NCI-H187 treated with DMSO at 0.1 percent for 48 hours (cell line): ENCODE data around the gene RNF149.
A peak's percentile ranks its signal among the peaks of the same experiment; 100 is the strongest.
"Not testable (repeated sequence)": the region's sequence is repeated elsewhere in the genome, so short reads cannot be mapped to it uniquely, and the experiment has no call there.

Experiments used
- DNase-seq: peaks from one replicate; lab custom pipeline; 2025; lab: John Stamatoyannopoulos, UW

The RNF149 gene

GRCh38 chr2:101308432-101309210 is at the start of gene RNF149:
TSS of gene RNF149 (minus strand) at chr2:101308701. CDS start at chr2:101308588, 113 bp downstream.
- peak; percentile 19 for DNase-seq

GRCh38 chr2:101357376-101357775 is 48.9 kb upstream of the RNF149 start:
- no peak for DNase-seq

- no peak for DNase-seq
Measured at GRCh38 chr2:101356521-101356920, 48.0 kb upstream of the RNF149 start.

- DNase-seq, result no peak
Measured at GRCh38 chr2:101356055-101356454, 47.6 kb upstream of the RNF149 start.

GRCh38 chr2:101355401-101356054 is 47.0 kb upstream of the RNF149 start:
- no peak for DNase-seq

GRCh38 chr2:101354420-101355311 is 46.2 kb upstream of the RNF149 start:
- DNase-seq, result no peak

GRCh38 chr2:101352631-101353030 is 44.1 kb upstream of the RNF149 start:
- DNase-seq, result not testable (repeated sequence)

GRCh38 chr2:101351207-101351606 is 42.7 kb upstream of the RNF149 start:
- no peak for DNase-seq

GRCh38 chr2:101349893-101350662 is 41.6 kb upstream of the RNF149 start:
- no peak for DNase-seq

GRCh38 chr2:101348883-101349282 is 40.4 kb upstream of the RNF149 start:
- no peak for DNase-seq

GRCh38 chr2:101346909-101347308 is 38.4 kb upstream of the RNF149 start:
- no peak for DNase-seq

GRCh38 chr2:101344137-101344536 is 35.6 kb upstream of the RNF149 start:
- DNase-seq, result no peak

- DNase-seq, result no peak
Measured at GRCh38 chr2:101342625-101343008, 34.1 kb upstream of the RNF149 start.

- DNase-seq, result no peak
Measured at GRCh38 chr2:101341901-101342624, 33.6 kb upstream of the RNF149 start.

- no peak for DNase-seq
Measured at GRCh38 chr2:101341421-101341820, 32.9 kb upstream of the RNF149 start.

GRCh38 chr2:101340141-101340551 is 31.6 kb upstream of the RNF149 start:
- DNase-seq, result no peak

GRCh38 chr2:101339266-101339880 is 30.9 kb upstream of the RNF149 start:
- DNase-seq, result no peak

GRCh38 chr2:101337877-101338276 is 29.4 kb upstream of the RNF149 start:
- no peak for DNase-seq

GRCh38 chr2:101332885-101333766 is 24.6 kb upstream of the RNF149 start:
- DNase-seq, result no peak

- no peak for DNase-seq
Measured at GRCh38 chr2:101331202-101331601, 22.7 kb upstream of the RNF149 start.
